Esophagus squamous epithelium (tissue), 5 donors: Measurements from ENCODE around the gene PARVG. TPM values are rescaled to one million over a fixed set of nuclear protein-coding genes. Genes with fewer than 3 reads are reported as not detected.

Experiments used
- DNase-seq: peaks from one replicate; lab custom pipeline; 2025; lab: John Stamatoyannopoulos, UW
- H3K27ac ChIP-seq, 4 donors: fragments of 200-600 bp; sonication (generic); one replicate each; pipeline ENCODE4 v1.5.1; 2016 to 2019; ENCODE audit warnings: mild to moderate bottlenecking in 1 of 4
- H3K27me3 ChIP-seq, 4 donors: fragments of 200-600 bp; sonication (generic); 1 replicate in 3 of 4; 2 replicates in 1 of 4; pipeline versions ENCODE4 v1.5.1 to v1.6.0; 2017 to 2021; ENCODE audit warnings: antibody characterized with exemption in 1 of 4
- H3K36me3 ChIP-seq, 3 donors: fragments of 200-600 bp; sonication (generic); one replicate each; pipeline ENCODE4 v1.5.1; 2016 to 2019
- H3K4me1 ChIP-seq, 3 donors: fragments of 200-600 bp; sonication (generic); one replicate each; pipeline ENCODE4 v1.5.1; 2017 to 2019
- H3K4me3 ChIP-seq, 4 donors: fragments of 200-600 bp; sonication (generic); 1 replicate in 3 of 4; 2 replicates in 1 of 4; pipeline ENCODE4 v1.5.1; 2016 to 2019; ENCODE audit warnings: mild to moderate bottlenecking in 2 of 4, moderate library complexity in 1 of 4
- H3K9me3 ChIP-seq, 3 donors: fragments of 200-600 bp; sonication (generic); one replicate each; pipeline ENCODE4 v1.5.1; 2016 to 2019
- CTCF ChIP-seq, 6 experiments: fragments of 450-650 bp in 4 of 6; fragments of 200-600 bp in 2 of 6; sonication (generic) in 2 of 6; IDR thresholded peaks; one replicate each; pipeline ENCODE4 v1.5.1; 2016 to 2019; ENCODE audit warnings: antibody characterized with exemption in 6 of 6, mild to moderate bottlenecking in 4 of 6, moderate library complexity in 4 of 6
- POLR2A ChIP-seq, 4 donors: fragments of 450-650 bp; IDR thresholded peaks; one replicate each; pipeline ENCODE4 v1.6.1; 2017; ENCODE audit warnings: antibody characterized with exemption in 4 of 4, mild to moderate bottlenecking in 4 of 4, moderate library complexity in 3 of 4
- WGBS, 2 donors: methylation state at CpG; one replicate each; pipeline ENCODE4 v1.1.5; 2018; 5-methylcytosine and 5-hydroxymethylcytosine counted together
- intact Hi-C: fragments of 100-400 bp; cut with DNase I; formaldehyde crosslinking; loops from one replicate; pipeline ENCODE4 v1.15.0; 2022
- total RNA-seq, 4 donors: library from RNA; depleted of rRNA; stranded (reverse); fragments of >200 nt; gene quantifications; one replicate each; pipeline ENCODE4 v1.1.0, GENCODE V29; 2016
- donor health status: DM: yes; HTN: yes; CAD: no.

The PARVG gene
- total RNA-seq, 4 donors from 2014 or later = 0.42 to 26.1 (median 2.2) TPM

GRCh38 chr22:44133901-44134571 lies 46.7 kb upstream of the PARVG start:
- intact Hi-C loops = no loop called here
- Histone ChIP-seq H3K9me3 (peaks cover 0 to 15% (median 11%) of the 10 kb centered on the region in 3 donors), H3K4me1 (peaks cover 0 to 16% (median 0%) of the 10 kb centered on the region in 3 donors), H3K27ac (no peak overlapping the region), H3K4me3 (no peak overlapping the region), H3K36me3 (peaks cover 5 to 64% (median 6%) of the 10 kb centered on the region in 3 donors), H3K27me3 (no peaks in the 10 kb centered on the region)
- WGBS, 2 donors = 66% methylated on average over 5 to 17 of the region's 21 CpGs
- DNase-seq = no peak
- TF ChIP-seq POLR2A (IDR thresholded peaks at IDR 0.05) (no peak), CTCF (IDR thresholded peaks at IDR 0.05) (no peak)

- no peak for DNase-seq
- Histone ChIP-seq H3K9me3 (peaks cover 0 to 15% (median 11%) of the 10 kb centered on the region in 3 donors), H3K36me3 (peaks cover 5 to 77% (median 6%) of the 10 kb centered on the region in 3 donors), H3K27me3 (no peaks in the 10 kb centered on the region), H3K4me3 (no peak overlapping the region), H3K4me1 (peaks cover 0 to 4% (median 0%) of the 10 kb centered on the region in 3 donors), H3K27ac (no peak overlapping the region)
- TF ChIP-seq POLR2A (IDR thresholded peaks at IDR 0.05) (no peak), CTCF (IDR thresholded peaks at IDR 0.05) (no peak)
- WGBS, 2 donors = 88 to 90% methylated on average over 7 to 8 of the region's 8 CpGs
- intact Hi-C loops = no loop called here
Measured at GRCh38 chr22:44136112-44136511, 44.6 kb upstream of the PARVG start.

GRCh38 chr22:44136786-44137185 lies 43.9 kb upstream of the PARVG start:
- peaks cover 5 to 70% (median 6%) of the 10 kb centered on the region in 3 donors for H3K36me3 ChIP-seq
- DNase-seq = no peak
- H3K4me1 ChIP-seq = peaks cover 0 to 4% (median 0%) of the 10 kb centered on the region in 3 donors
- TF ChIP-seq CTCF (IDR thresholded peaks at IDR 0.05) = no peak
- no peak for TF ChIP-seq POLR2A (IDR thresholded peaks at IDR 0.05)
- H3K4me3 ChIP-seq = no peak overlapping the region
- intact Hi-C loops = no loop called here
- H3K9me3 ChIP-seq = peaks cover 0 to 15% (median 11%) of the 10 kb centered on the region in 3 donors
- H3K27ac ChIP-seq = no peak overlapping the region
- H3K27me3 ChIP-seq = no peaks in the 10 kb centered on the region

- H3K9me3 ChIP-seq = peaks cover 0 to 15% (median 11%) of the 10 kb centered on the region in 3 donors
- TF ChIP-seq POLR2A (IDR thresholded peaks at IDR 0.05) (no peak), CTCF (IDR thresholded peaks at IDR 0.05) (no peak)
- WGBS, 2 donors = 73 to 88% methylated on average over 3 of the region's 3 CpGs
- H3K27ac ChIP-seq = no peak overlapping the region
- intact Hi-C loops = no loop called here
- H3K4me3 ChIP-seq = no peak overlapping the region
- DNase-seq = no peak
- H3K27me3 ChIP-seq = no peaks in the 10 kb centered on the region
- peaks cover 0 to 4% (median 0%) of the 10 kb centered on the region in 3 donors for H3K4me1 ChIP-seq
- H3K36me3 ChIP-seq = peaks cover 5 to 66% (median 6%) of the 10 kb centered on the region in 3 donors
Measured at GRCh38 chr22:44137415-44137814, 43.3 kb upstream of the PARVG start.

GRCh38 chr22:44139773-44140172 lies 41.0 kb upstream of the PARVG start:
- Histone ChIP-seq H3K9me3 (peaks cover 0 to 15% (median 11%) of the 10 kb centered on the region in 3 donors), H3K4me3 (no peak overlapping the region), H3K27me3 (no peaks in the 10 kb centered on the region), H3K4me1 (peaks cover 0 to 18% (median 0%) of the 10 kb centered on the region in 3 donors), H3K27ac (no peak overlapping the region), H3K36me3 (peaks cover 5 to 45% (median 6%) of the 10 kb centered on the region in 3 donors)
- 83 to 86% methylated on average over 4 of the region's 6 CpGs for WGBS, 2 donors
- DNase-seq = no peak
- intact Hi-C loops = no loop called here
- no peak for TF ChIP-seq POLR2A (IDR thresholded peaks at IDR 0.05)
- no peak for TF ChIP-seq CTCF (IDR thresholded peaks at IDR 0.05)
